Adipocyte (in vitro differentiated cells): ENCODE data around the gene EHMT2.
"Not testable (repeated sequence)": the region's sequence is repeated elsewhere in the genome, so short reads cannot be mapped to it uniquely, and the experiment has no call there.

ENCODE experiments used
- DNase-seq: peaks from one replicate; pipeline ENCODE4 v3.0.0-alpha.2; 2015; ENCODE audit warnings: low read depth
- H3K27me3 ChIP-seq: replicated peaks from 2 replicates; pipeline ENCODE4 v1.7.0; 2013; ENCODE audit warnings: mild to moderate bottlenecking, low read length, moderate library complexity; ENCODE audit not compliant: control insufficient read depth, insufficient read depth
- H3K36me3 ChIP-seq: 2 replicates; pipeline ENCODE4 v1.7.0; 2013; ENCODE audit warnings: low read length, mild to moderate bottlenecking, moderate library complexity; ENCODE audit not compliant: control insufficient read depth, insufficient read depth, severe bottlenecking
- H3K4me1 ChIP-seq: 2 replicates; pipeline ENCODE4 v1.7.0; 2013; ENCODE audit warnings: mild to moderate bottlenecking, low read length, moderate library complexity; ENCODE audit not compliant: control insufficient read depth, insufficient read depth
- H3K4me3 ChIP-seq: 2 replicates; pipeline ENCODE4 v1.7.0; 2013; ENCODE audit warnings: mild to moderate bottlenecking, low read length, moderate library complexity
- H3K9ac ChIP-seq: 2 replicates; pipeline ENCODE4 v1.7.0; 2013; ENCODE audit warnings: mild to moderate bottlenecking, low read length, moderate library complexity
- H3K9me3 ChIP-seq: 2 replicates; pipeline ENCODE4 v1.7.0; 2013; ENCODE audit warnings: mild to moderate bottlenecking, low read length, moderate library complexity; ENCODE audit not compliant: control insufficient read depth

EHMT2 gene

DNA sequence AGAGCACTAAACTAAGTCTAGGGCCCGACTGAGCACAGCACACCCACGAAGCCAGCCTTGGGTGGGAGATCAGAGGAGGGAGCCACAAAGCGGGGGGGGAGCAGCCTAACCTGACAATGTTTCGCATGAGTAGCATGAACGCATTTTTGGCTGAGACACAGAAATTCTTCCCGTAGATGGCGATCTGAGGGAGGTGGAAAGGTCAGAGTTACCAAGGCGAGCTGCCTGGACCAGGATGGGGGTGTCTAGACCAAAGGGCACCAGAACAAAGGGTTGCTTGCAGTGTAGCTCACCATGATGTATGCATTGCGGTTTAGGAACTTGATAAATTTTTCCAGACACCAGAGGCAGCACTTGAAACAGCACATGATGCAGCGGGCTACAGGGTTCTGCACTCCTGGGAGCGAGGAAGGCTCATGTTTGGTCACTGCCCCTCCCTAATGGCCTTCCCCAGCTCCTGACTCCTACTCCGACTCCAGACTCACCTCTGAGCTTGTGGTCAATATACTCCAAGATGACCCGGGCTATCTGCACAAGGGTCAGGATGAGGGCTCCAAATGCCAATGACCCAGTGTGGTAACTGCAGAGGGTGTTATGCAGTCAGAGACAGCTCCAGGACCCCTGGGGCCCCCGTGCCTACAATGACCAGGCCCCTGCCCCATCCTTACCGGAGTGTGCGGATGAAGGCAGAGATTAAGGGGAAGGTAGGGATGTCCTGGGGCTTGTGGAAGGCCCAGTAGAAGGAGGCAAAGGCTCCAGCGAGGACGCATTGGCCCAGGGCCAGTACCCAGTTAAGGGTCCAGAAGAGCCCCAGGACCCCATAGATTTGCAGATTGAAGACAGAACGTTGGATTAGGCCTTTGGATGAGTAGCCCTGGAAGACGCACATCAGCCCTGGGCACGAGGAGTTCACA, 32.0 kb downstream of the EHMT2 start:
- Histone ChIP-seq H3K4me3 (no peak overlapping the region), H3K4me1 (peaks cover 14% of the 10 kb centered on the region), H3K27me3 (peaks cover 7% of the 10 kb centered on the region), H3K9ac (no peak overlapping the region), H3K36me3 (peaks cover 8% of the 10 kb centered on the region), H3K9me3 (no peaks in the 10 kb centered on the region)
- DNase-seq: no peak

DNA sequence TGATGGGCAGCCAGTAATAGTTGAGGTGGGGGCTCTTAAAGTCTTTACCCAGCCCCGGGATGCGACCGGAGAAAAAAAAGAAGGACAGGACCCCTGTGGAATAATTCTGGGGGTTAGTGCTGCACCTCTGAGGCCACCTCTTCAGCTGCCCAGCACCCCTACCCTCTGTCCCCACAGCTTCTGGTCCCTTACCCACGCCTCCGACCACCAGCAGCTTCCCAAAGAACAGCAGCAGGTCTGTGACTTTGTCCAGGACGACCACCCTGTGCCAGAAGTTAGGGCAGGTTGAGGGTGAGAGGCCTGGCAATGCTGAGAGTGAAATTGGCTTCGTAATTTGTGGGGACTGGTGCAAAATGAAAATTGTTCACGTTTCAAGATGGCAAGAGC, 32.7 kb downstream of the EHMT2 start:
- Histone ChIP-seq H3K4me3 (no peak overlapping the region), H3K9me3 (no peaks in the 10 kb centered on the region), H3K27me3 (peaks cover 7% of the 10 kb centered on the region), H3K4me1 (peaks cover 14% of the 10 kb centered on the region), H3K36me3 (peaks cover 15% of the 10 kb centered on the region), H3K9ac (peak overlapping the region; percentile 76)
- DNase-seq: no peak

GRCh38 chr6:31864123-31864562, 33.4 kb downstream of the EHMT2 start:
- Histone ChIP-seq H3K4me3 (peak overlapping the region; percentile 85), H3K4me1 (peaks cover 14% of the 10 kb centered on the region), H3K36me3 (peaks cover 22% of the 10 kb centered on the region), H3K9ac (peak overlapping the region; percentile 76)
- not testable (repeated sequence) for H3K27me3 ChIP-seq, H3K9me3 ChIP-seq, DNase-seq

DNA sequence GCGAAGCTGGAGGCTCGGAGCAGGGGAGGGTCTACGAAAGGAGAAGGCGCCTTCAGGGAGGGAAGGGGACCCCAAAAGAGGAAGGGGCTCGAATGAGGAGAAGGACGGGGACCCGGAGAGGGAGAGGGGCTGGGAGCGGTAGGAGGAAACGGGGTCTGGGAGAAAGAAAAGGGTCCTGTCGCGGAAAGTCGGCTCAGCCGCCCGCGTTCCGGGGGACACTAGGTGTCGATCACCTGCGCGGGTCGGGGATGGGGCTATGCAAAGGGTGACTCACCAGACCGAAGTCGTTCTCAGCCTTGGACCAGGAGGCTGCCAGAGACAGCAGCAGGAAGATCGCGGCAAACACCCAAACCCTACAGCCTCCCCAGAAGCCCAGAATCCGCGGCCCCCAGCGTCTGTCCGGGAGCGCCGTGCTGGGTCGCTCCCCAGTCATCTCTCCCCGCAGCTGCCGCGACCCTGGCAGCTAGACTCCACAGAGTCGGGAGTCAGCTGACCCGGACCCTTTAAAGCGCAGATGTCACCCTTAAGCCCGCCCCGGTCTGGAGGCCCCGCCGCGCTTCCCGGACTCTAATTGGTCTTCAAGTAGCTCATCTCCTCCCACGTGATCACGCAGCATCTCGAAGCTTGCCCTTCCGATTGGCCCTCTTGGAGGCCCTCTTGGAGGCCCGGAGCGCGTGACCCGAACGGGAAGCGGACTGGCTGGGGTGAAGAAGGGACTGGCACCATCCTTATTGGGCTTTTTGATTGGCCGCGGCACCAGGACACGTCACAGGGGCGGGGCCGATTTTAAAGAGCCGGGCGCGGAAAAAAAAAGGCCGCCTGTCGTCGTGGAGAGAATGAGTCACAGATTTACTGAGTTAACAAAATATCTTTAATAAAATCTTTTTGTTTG, 34.9 kb downstream of the EHMT2 start, which contains the start of gene NEU1:
NEU1 (minus strand) TSS at position 478 of the 892 bp plus-strand sequence; CDS start at position 433, 45 bp downstream.
- H3K9me3 ChIP-seq: no peaks in the 10 kb centered on the region
- DNase-seq: peak; percentile 100
- peaks cover 14% of the 10 kb centered on the region for H3K4me1 ChIP-seq
- peak within 1 kb of the TSS; percentile 86 for H3K4me3 ChIP-seq
- H3K27me3 ChIP-seq: no peaks in the 10 kb centered on the region
- H3K36me3 ChIP-seq: peaks cover 31% of the 10 kb centered on the region
- peak within 1 kb of the TSS; percentile 85 for H3K9ac ChIP-seq

DNA sequence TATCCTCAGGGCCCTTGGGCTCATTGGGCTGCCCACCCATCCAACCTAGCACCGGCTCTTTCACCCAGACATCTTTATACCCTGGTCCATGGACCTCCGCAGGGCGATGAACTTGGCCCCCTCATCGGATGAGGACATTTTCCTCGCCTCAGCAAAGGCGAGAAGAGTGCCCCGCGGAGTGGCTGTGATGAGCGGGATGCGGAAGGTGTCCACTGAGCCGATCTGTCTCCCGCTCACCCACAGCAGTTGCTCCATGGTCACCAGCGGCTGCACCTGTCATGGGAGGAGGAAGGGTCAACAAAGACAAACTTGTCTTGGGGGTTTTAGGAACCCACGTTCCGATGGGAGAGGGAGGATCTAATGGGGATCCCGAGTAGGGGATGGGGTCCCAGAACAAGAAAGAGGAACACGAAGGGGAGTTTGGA, 35.6 kb downstream of the EHMT2 start:
- Histone ChIP-seq H3K4me1 (peaks cover 14% of the 10 kb centered on the region), H3K9me3 (no peaks in the 10 kb centered on the region), H3K27me3 (no peaks in the 10 kb centered on the region), H3K36me3 (peaks cover 38% of the 10 kb centered on the region), H3K9ac (peak overlapping the region; percentile 85), H3K4me3 (peak overlapping the region; percentile 86)
- DNase-seq: peak; percentile 11

DNA sequence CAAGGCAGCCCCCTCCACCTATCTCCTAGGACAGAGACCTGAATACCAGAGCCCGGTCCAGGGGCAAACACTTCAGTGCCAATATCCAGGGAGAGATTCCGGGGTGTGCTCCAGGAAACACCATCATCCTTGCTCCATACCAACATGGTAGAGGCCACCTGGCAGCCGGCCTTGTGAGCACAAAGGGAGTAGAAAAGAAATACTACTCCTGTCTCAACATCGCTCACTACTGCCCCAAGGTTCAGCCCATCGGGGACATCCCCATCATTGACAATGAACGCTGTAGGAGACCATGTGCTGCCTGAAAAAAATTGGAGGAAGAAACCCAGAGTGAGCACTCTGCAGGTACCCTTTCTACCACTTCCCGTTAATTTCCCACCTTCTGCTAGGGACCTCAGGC, 36.3 kb downstream of the EHMT2 start:
- H3K9me3 ChIP-seq: no peaks in the 10 kb centered on the region
- H3K27me3 ChIP-seq: no peaks in the 10 kb centered on the region
- DNase-seq: no peak
- no peak overlapping the region for H3K4me3 ChIP-seq
- peaks cover 38% of the 10 kb centered on the region for H3K36me3 ChIP-seq
- H3K9ac ChIP-seq: no peak overlapping the region
- peaks cover 14% of the 10 kb centered on the region for H3K4me1 ChIP-seq

DNA sequence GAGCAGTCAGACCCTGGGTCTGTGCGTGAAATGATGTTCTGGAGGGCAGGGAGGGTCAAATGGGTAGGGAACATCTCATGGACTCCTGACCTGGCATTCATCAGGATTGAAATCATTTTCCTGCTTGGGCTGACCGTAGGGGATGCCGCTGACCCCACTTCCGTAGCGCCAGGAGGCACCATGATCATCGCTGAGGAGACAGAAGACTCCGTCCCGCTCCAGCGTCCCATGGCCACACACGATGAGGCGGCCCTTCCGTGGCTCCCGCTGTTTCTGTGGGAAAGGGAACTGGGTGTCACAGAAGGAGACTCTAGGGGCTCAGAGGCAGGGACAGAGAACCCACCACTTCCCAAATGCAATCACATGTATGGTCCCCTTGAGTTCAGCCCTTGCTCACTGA, 37.1 kb downstream of the EHMT2 start:
- H3K4me3 ChIP-seq: no peak overlapping the region
- no peaks in the 10 kb centered on the region for H3K9me3 ChIP-seq
- H3K4me1 ChIP-seq: peaks cover 14% of the 10 kb centered on the region
- H3K27me3 ChIP-seq: no peaks in the 10 kb centered on the region
- DNase-seq: no peak
- no peak overlapping the region for H3K9ac ChIP-seq
- H3K36me3 ChIP-seq: peaks cover 38% of the 10 kb centered on the region

- H3K4me3 ChIP-seq: no peak overlapping the region
- H3K9ac ChIP-seq: no peak overlapping the region
- peaks cover 14% of the 10 kb centered on the region for H3K4me1 ChIP-seq
- no peaks in the 10 kb centered on the region for H3K9me3 ChIP-seq
- H3K27me3 ChIP-seq: no peaks in the 10 kb centered on the region
- peaks cover 38% of the 10 kb centered on the region for H3K36me3 ChIP-seq
- DNase-seq: no peak
These were observed 37.6 kb downstream of the EHMT2 start for GRCh38 chr6:31859923-31860322.

DNA sequence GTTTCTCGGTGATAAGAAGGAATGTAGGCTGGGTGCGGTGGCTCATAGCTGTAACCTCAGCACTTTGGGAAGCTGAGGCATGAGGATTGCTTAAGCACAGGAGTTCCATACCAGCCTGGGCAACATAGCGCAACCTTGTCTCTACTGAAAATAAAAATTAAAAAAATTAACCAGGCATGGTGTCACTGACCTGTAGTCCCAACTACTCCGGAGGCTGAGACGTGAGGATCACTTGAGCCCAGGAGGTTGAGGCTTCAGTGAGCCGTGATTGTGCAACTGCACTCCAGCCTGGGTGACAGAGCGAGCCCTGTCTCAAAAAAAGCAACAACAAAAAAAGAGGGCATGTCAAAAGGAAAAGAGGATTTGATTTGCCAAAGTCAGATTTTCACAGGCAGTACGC, 38.8 kb downstream of the EHMT2 start:
- no peaks in the 10 kb centered on the region for H3K27me3 ChIP-seq
- peaks cover 14% of the 10 kb centered on the region for H3K4me1 ChIP-seq
- no peak overlapping the region for H3K9ac ChIP-seq
- H3K36me3 ChIP-seq: peaks cover 38% of the 10 kb centered on the region
- H3K9me3 ChIP-seq: no peaks in the 10 kb centered on the region
- no peak for DNase-seq
- H3K4me3 ChIP-seq: no peak overlapping the region

DNA sequence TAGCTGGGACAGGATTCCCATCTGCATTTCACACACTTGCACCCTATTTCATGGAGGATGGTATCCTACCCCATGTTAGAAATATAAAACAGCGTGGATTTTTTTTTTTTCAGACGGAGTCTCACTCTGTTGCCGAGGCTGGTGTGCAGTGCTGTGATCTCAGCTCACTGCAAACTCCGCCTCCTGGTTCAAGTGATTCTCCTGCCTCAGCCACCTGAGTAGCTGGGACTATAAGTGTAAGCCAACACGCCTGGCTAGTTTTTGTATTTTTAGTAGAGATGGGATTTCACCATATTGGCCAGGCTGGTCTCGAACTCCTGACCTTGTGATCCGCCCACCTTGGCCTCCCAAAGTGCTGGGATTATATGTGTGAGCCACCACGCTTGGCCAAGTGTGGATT, 39.7 kb downstream of the EHMT2 start:
- not testable (repeated sequence) for DNase-seq, H3K4me1 ChIP-seq, H3K4me3 ChIP-seq, H3K9ac ChIP-seq, H3K27me3 ChIP-seq, H3K9me3 ChIP-seq
- H3K36me3 ChIP-seq: peaks cover 38% of the 10 kb centered on the region
